HT-29 (cell line): Measurements from ENCODE around the gene DNAJB6. TPM values are rescaled to one million over a fixed set of nuclear protein-coding genes. Genes with fewer than 3 reads are reported as not detected.

Experiments used
- DNase-seq: peaks from one replicate; pipeline ENCODE4 v3.0.0-alpha.2; 2015; ENCODE audit warnings: low spot score
- total RNA-seq: library from RNA; depleted of rRNA; stranded (reverse); fragments of >200 nt; shearing (Covaris generic); gene quantifications from 2 replicates; pipeline ENCODE4 v1.2.3, GENCODE V29; 2014

DNAJB6 gene
- total RNA-seq, 1 experiment from 2014 or later: 48.2 TPM

DNA sequence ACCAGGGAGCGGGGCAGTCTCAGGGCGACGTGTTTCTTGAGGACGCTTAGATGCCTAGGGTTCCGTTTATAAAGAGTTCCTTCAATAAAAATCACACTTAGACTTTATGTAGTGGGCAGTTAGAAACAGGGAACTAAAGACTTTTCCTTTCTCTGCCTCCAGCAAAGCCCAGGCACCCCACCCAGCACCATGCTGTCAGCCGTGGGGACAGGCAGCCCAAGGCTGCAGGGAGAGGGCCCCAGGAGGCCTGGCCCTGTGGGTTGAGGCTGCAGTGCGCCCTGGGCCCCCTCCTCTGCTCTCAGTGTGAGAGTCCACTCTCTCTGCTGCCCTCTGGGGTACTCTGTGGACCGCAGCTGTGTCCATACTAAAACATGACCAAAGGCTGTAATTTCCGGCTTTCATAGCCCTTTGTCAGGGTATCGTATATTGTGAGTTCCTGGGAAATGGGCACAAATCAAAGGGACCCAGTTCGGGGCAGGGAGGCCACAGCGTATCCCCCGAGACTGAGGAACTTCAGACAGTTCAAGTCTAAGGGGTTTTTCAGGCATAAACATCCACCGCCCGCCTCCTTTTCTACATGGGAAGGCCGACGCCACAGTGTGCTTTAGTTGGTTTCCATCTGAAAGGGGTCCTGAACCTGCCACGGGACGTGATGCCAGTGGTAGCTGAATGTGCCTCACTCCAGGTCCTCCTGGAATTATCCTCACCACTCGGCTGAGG lies 59.7 kb downstream of the DNAJB6 start:
- no peak for DNase-seq

- no peak for DNase-seq
These were observed 60.4 kb downstream of the DNAJB6 start for GRCh38 chr7:157397036-157397720.

- DNase-seq: peak; percentile 70
These were observed 61.2 kb downstream of the DNAJB6 start for GRCh38 chr7:157397731-157398691.

GRCh38 chr7:157399086-157399687 lies 62.4 kb downstream of the DNAJB6 start:
- no peak for DNase-seq

- no peak for DNase-seq
These were observed 63.5 kb downstream of the DNAJB6 start for GRCh38 chr7:157400171-157400860.

DNA sequence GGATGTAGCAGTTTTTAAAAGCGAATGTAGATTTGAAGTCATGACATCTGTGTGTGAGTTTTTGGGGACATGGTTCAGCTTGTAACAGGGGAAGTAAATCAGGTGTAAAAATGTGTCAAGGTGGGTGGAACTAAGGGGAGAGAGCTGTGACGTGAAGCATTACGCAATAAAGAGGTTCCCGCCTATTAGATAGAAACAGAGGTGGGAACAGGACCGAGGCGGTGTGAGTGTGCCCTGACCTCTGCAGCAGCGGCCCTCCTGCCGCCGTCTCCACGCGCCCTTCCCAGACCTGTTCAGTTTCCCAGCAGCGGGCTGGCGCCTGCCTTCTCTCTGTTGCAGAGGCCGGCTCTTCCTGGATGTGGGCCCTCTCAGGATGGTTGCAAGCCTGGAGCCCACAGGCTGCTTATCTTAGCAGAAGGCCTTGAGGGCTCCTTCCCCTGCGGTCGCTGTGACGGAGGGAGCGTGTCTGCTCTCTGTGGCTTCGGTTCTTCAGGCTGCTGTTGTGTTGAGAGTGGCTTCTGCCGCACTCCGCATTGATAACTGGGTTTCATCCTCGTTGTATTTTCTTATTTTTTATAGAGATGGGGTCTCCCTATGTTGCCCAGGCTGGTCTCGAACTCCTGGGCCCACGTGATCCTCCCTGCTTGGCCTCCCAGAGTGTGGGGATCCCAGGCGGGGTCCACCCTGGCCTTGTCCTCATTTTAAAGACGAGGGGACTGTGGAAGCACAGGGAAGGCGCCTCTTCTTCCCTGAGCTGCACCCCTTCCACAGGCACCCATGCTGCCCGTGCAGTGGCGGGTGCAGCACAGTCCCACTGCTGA lies 65.0 kb downstream of the DNAJB6 start:
- no peak for DNase-seq

GRCh38 chr7:157402388-157402703 lies 65.5 kb downstream of the DNAJB6 start:
- DNase-seq: no peak

GRCh38 chr7:157402911-157403534 lies 66.2 kb downstream of the DNAJB6 start:
- DNase-seq: no peak

- no peak for DNase-seq
These were observed 67.0 kb downstream of the DNAJB6 start for GRCh38 chr7:157403646-157404401.

DNA sequence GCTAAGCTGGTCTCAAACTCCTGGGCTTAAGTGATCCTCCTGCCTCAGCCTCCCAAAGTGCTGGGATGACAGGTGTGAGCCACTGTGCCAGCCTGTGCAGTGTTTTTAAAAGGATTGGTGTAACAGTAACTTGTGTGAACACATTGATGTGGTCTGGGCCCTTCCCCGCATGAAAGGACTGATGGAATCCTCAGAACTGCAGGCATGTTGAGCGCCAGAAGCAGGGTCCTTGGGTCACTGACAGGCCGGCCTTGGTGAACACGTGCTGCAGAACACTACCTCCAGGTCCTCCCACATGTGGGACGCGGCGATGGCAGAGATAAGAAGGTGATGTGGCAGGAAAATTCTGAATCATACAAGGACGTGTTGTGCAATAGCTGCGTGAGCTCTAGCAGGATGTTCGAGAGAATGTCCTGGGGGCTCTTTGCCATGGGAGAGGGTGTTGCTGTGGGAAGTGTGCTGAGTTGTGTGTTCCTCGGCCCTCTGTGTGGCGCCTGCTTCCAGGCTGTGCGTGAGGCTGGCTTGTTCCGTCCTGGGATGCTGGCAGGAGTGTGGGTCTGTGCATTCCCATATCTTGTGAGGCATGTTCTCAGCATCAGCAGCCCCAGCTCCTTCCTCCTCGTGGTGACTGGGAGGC lies 68.2 kb downstream of the DNAJB6 start:
- DNase-seq: peak; percentile 71

- DNase-seq: no peak
These were observed 68.7 kb downstream of the DNAJB6 start for GRCh38 chr7:157405501-157405900.

GRCh38 chr7:157405914-157406810 lies 69.4 kb downstream of the DNAJB6 start:
- DNase-seq: no peak

DNA sequence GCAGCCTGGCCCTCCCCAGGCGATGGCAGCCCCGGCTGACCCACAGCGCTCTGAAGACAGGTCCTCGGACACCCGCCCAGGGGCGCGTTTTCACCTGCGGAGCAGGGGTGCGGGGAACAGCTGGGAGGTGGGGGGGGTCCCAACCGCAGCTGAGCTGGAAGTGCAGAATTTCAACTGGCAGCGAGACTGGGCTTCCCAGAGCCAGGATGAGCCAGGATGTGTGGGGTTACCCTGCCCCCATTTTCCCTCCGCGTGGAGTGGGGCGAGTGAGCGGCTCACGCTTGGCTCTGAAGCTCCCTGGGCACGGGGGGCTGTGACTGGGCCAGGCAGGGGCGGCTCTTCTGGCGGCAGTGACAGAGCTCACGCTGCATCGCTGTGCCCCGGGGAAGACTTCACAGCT lies 70.2 kb downstream of the DNAJB6 start:
- no peak for DNase-seq

DNA sequence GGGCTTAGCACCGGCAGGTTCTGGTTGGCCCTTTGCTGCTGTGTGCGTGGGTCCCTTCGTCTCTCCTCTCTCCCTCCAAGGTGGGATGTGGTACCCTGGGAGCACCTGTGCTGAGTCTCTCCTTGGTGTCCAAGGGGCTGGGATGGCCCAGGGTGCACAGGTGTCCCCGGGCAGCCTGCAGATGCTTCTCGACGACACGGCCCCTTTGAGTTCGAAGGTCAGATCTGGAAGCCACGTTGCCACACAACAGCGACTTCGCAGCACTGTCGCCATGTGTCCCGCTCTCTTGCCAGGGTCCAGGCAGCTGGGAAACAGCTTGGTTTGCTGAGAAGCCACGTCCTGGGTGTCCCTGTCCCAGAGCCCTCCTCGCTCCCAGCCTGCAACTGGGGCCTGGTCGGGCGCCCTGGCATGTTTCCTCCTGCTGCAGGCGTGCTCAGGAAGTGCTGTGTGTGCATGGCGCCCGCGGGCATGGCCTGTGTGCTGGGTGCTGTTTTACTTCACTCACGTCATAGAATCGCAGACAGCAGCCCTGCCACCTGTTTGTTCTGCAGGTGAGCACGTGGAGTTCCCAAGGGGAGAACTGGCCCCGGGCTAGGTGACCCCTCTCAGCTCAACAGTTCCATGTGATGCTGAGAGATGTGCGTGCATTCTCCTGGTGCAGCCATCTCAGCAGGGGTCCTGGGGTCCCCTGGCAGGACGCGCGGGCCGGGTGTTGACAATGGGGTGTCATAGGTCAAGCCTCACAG lies 70.9 kb downstream of the DNAJB6 start:
- DNase-seq: no peak

DNA sequence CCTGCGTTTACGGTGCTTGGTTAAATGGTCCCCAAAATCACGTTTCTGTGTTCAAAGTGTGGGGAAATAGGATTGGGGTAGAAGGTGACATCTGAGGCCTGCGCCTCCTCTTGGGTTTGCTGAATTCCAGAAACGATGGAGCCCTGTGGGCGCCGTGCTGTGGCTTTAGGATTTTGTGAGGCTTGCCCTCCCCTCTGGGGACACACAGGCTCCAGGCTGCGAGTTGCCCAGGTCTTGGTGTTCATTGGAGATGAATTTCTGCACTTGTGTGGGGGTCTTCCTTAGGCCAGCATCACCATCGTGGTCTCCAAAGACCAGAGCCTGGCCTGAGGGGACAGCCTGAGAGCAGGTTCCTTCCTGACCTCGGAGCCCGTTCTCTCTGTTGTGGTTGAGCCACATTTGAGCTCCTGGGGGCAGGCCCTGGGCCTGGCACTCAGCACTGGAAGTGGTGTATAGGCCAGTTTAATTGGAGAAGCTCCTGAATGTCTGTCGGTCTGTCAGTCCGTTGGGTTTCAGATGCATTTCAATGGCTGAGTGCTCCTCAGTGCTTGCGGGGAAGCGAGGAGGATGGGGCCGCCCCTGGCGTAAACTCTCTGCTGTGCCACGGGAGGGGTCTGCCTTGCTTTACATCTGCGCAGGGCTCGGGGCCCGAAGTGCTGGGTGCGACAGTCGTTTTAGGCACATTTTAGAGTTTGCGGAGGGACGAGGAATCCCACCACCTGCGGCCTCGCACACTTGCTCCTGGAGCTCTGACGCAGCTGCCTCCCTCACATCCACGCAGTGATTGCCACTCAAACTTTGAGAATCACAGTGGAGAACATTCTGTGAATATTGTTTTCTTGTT lies 71.7 kb downstream of the DNAJB6 start:
- no peak for DNase-seq
